PC-9 (cell line): ENCODE measurements around the gene SPTB.

Source experiments
- CTCF ChIP-seq: fragments of 200-600 bp; sonication (generic); conservative IDR thresholded peaks from 2 replicates; pipeline ENCODE4 v1.6.1; 2017; ENCODE audit warnings: mixed run types, antibody characterized with exemption, mild to moderate bottlenecking, moderate library complexity
- EZH2 ChIP-seq: fragments of 200-600 bp; sonication (generic); IDR thresholded peaks from 2 replicates; pipeline ENCODE4 v1.8.0; 2017; ENCODE audit warnings: antibody characterized with exemption, low read depth

- TF ChIP-seq CTCF = no peak
- no peak for TF ChIP-seq EZH2
Measured at GRCh38 chr14:64728856-64729255, 150.9 kb downstream of the SPTB start.
